GM12892 (cell line): ENCODE data around the gene RNPC3.

Experiments used
- POLR2A ChIP-seq: IDR thresholded peaks from 2 replicates; pipeline ENCODE4 v1.6.1; 2011; ENCODE audit warnings: low read depth, low read length, control low read depth
- POLR2AphosphoS5 ChIP-seq: IDR thresholded peaks from 2 replicates; pipeline ENCODE4 v1.6.1; 2011; ENCODE audit warnings: low read depth, low read length, control low read depth
- TAF1 ChIP-seq: IDR thresholded peaks from 2 replicates; pipeline ENCODE4 v1.6.1; 2011; ENCODE audit warnings: low read depth, mild to moderate bottlenecking, control low read depth, low read length, borderline replicate concordance

GRCh38 chr1:103523346-103523745 lies 2.2 kb upstream of the RNPC3 start:
- no peak for TF ChIP-seq POLR2AphosphoS5
- no peak for TF ChIP-seq POLR2A
- TF ChIP-seq TAF1 = no peak
